NCI-H1417 treated with DMSO at 0.1 percent for 48 hours (cell line): Measurements from ENCODE around the gene DCBLD1.

Experiments
- DNase-seq: peaks from one replicate; lab custom pipeline; 2025; lab: John Stamatoyannopoulos, UW

The DCBLD1 gene

GRCh38 chr6:117558818-117559217, 76.3 kb downstream of the DCBLD1 start:
- no peak for DNase-seq

- no peak for DNase-seq
Measured at GRCh38 chr6:117559299-117559698, 76.8 kb downstream of the DCBLD1 start.

GRCh38 chr6:117561128-117561527, 78.7 kb downstream of the DCBLD1 start:
- DNase-seq: no peak

GRCh38 chr6:117564681-117565080, 82.2 kb downstream of the DCBLD1 start:
- DNase-seq: no peak

GRCh38 chr6:117568247-117568646, 85.8 kb downstream of the DCBLD1 start:
- DNase-seq: no peak

GRCh38 chr6:117568831-117569410, 86.4 kb downstream of the DCBLD1 start:
- DNase-seq: no peak

GRCh38 chr6:117573006-117573680, 90.7 kb downstream of the DCBLD1 start:
- DNase-seq: no peak

GRCh38 chr6:117574198-117574597, 91.7 kb downstream of the DCBLD1 start:
- DNase-seq: no peak

GRCh38 chr6:117585647-117586046, 103.2 kb downstream of the DCBLD1 start:
- DNase-seq: no peak

- DNase-seq: no peak
Measured at GRCh38 chr6:117590447-117590846, 108.0 kb downstream of the DCBLD1 start.

GRCh38 chr6:117591405-117591804, 108.9 kb downstream of the DCBLD1 start:
- no peak for DNase-seq

GRCh38 chr6:117592983-117593759, 110.7 kb downstream of the DCBLD1 start:
- no peak for DNase-seq

- DNase-seq: no peak
Measured at GRCh38 chr6:117595099-117595923, 112.8 kb downstream of the DCBLD1 start.

- DNase-seq: no peak
Measured at GRCh38 chr6:117597755-117598154, 115.3 kb downstream of the DCBLD1 start.
